Retinal pigment epithelial cell (primary cell): ENCODE results near the gene ARID5B.

ENCODE experiments used
- DNase-seq: peaks from one replicate; pipeline ENCODE4 v3.0.0-alpha.2; 2010; ENCODE audit warnings: low read depth
- H3K4me3 ChIP-seq: 2 replicates; pipeline ENCODE4 v1.5.1; 2011; ENCODE audit warnings: mild to moderate bottlenecking, low read length, control low read depth, moderate library complexity
- TF ChIP-seq, protein P1 (sequence below): conservative IDR thresholded peaks from 2 replicates; pipeline ENCODE4 v1.5.1; 2011; ENCODE audit warnings: low read depth, low read length, control low read depth, inconsistent platforms

Gene ARID5B

DNA sequence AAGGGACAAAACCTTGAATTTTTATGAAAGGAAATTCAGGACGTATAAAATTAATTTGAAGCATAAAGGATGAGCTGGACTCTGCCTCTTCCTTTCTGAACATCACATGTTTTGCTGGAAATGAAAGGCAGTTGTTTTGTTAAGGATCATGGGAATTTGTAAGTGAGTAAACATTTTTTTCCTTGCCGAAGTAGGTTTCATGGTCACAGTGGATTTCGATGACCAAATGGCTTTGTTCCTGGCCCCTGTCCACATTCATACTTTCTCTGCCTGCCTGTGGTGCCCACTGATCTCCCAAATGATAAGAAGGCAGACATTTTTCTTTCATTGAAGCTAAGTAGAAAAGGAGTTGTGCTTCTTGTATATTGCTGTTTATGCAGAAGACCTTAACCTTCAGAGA is 104.2 kb downstream of the ARID5B start:
- DNase-seq, result no peak
- TF ChIP-seq, protein P1, sequence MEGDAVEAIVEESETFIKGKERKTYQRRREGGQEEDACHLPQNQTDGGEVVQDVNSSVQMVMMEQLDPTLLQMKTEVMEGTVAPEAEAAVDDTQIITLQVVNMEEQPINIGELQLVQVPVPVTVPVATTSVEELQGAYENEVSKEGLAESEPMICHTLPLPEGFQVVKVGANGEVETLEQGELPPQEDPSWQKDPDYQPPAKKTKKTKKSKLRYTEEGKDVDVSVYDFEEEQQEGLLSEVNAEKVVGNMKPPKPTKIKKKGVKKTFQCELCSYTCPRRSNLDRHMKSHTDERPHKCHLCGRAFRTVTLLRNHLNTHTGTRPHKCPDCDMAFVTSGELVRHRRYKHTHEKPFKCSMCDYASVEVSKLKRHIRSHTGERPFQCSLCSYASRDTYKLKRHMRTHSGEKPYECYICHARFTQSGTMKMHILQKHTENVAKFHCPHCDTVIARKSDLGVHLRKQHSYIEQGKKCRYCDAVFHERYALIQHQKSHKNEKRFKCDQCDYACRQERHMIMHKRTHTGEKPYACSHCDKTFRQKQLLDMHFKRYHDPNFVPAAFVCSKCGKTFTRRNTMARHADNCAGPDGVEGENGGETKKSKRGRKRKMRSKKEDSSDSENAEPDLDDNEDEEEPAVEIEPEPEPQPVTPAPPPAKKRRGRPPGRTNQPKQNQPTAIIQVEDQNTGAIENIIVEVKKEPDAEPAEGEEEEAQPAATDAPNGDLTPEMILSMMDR, result no peak
- H3K4me3 ChIP-seq, result no peak overlapping the region

DNA sequence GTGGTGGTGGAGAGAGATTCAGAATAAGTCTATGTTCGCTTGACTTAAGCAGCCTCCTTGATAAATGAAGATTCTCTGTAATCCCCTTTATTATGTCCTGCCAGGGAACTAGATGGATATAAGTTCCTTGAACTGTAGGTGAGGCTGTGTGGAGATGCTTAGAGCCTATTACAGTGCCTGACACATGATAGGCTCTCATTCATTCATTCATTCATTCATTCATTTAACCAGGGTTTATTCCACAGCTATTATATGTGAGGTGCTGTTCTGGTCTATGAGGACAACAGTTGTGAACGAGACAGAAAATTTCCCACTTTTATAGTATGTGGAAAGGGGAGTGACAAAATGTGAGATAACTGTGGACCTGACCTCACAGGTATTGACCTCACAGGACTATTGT is 105.6 kb downstream of the ARID5B start:
- TF ChIP-seq, protein P1, result no peak

DNA sequence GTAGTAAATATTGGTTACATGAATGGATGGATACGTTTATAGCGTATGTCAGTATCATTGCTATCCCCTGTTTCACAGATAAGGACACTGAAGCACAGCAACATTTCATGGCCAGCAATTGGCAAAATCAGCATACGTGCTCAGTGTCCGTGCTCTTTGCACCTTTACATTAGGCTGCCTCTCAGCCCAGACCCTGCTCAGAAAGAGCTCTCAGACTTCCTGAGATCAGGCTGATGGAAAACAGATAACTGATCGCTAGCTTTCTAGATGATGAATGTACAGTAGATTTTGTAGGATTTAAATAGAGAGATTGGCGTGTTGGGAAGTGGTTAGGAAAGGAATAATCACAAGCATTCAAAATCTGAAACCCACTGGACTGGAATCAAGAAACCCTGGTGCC is 106.7 kb downstream of the ARID5B start:
- no peak for DNase-seq
- H3K4me3 ChIP-seq, result no peak overlapping the region
- TF ChIP-seq, protein P1, result no peak

More for the DNA sequence above, 105.6 kb downstream of the ARID5B start:
- no peak for DNase-seq
- H3K4me3 ChIP-seq, result no peak overlapping the region

DNA sequence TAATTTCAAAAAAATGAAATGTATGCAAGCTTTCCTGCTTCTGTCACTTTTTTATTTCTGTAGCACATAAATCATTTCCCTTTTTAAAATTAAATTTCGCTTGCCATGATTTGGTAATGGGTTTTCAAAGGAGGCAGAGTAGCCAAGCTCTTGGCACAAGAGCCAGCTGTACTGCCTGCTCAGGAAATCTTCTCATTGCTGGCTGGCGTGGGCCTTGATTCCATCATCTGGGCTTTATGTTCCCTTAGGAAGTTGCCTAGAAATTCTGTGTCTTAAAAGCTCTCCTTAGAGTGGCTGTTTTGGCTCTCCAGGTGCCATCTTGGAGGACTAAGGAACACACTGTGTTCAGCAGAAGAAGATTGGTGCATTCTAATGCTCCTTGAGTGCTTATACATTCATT is 107.4 kb downstream of the ARID5B start:
- TF ChIP-seq, protein P1, result no peak
- no peak for DNase-seq

DNA sequence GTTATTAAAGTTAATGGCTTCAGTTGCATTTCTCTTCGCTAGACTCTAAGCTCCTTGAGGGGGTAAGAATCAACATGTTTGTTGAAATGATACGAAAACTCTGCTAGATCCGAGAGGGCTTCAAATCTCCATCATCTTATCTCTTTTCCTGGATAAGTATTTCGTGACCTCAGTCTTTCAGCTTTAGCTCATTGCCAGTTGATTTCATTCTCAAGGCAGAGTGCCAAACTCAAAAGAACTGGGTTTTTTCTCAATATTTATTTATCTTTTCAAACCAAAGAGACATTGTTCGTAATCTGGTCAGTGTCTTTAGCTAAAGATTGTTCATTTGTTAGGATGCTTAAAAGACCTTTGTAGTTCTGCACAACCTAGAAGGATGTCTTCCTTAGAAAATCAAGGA is 108.9 kb downstream of the ARID5B start:
- H3K4me3 ChIP-seq, result no peak overlapping the region
- no peak for DNase-seq
- TF ChIP-seq, protein P1, result no peak

More for the DNA sequence above, 107.4 kb downstream of the ARID5B start:
- H3K4me3 ChIP-seq, result no peak overlapping the region

DNA sequence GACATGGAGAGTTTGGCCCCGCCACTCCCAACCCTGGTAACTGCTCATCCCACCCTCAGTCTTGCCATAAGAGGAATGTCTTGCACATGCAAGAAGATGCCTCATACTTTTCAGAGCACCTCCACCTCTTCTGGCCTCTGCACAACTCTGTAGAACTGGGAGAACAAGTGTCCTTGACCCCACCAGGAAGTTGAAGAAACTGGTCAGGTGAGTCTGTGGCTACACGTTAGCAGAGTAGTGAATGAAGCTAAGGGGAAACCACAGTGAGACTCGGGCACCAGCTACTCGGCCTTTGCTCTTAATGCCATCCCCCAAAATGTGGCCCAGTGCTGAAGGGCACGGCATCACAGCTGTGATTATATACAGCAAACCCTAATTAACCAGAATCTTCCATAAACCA is 110.1 kb downstream of the ARID5B start:
- no peak overlapping the region for H3K4me3 ChIP-seq
- DNase-seq, result no peak
- TF ChIP-seq, protein P1, result no peak

DNA sequence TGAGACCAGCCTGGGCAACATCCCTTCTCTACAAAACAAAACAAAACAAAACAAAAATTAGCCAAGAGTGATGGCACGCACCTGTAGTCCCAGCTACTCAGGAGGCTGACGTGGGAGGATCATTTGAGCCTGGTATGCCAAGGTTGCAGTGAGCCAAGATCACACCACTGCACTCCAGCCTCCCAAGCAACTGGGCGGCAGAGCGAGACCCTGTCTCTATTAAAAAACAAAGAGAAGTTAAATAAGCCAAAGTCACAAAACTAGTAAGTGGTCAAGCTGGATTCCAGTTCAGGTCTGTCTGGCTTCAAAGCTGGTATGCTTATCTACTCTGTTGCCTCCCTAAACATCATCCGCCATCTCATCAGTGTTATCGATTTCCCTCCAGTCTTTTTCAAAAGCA is 110.8 kb downstream of the ARID5B start:
- no peak overlapping the region for H3K4me3 ChIP-seq
- no peak for DNase-seq
- TF ChIP-seq, protein P1, result no peak
